HEK293T (cell line): ENCODE data around the gene RASL11A.

Experiments used
- CTCF ChIA-PET: fragments of 350-600 bp; formaldehyde crosslinking; extraction: SDS; loops from one replicate; lab custom pipeline; 2021; ENCODE audit warnings: antibody characterized with exemption, inconsistent platforms; lab: Yijun Ruan, JAX
- POLR2A ChIA-PET: fragments of 350-600 bp; formaldehyde crosslinking; extraction: SDS; loops from one replicate; lab custom pipeline; 2020; ENCODE audit warnings: antibody characterized with exemption, inconsistent platforms; lab: Yijun Ruan, JAX
- DNase-seq: peaks from one replicate; pipeline ENCODE4 v3.0.0; 2012; ENCODE audit warnings: mixed read lengths; ENCODE audit errors: extremely low spot score
- ARNT ChIP-seq: fragments of 450-650 bp; IDR thresholded peaks from 2 replicates; pipeline ENCODE4 v1.6.1; 2017; ENCODE audit warnings: mild to moderate bottlenecking
- BHLHE40 ChIP-seq: fragments of 450-650 bp; IDR thresholded peaks from 2 replicates; pipeline ENCODE4 v1.6.1; 2016; ENCODE audit warnings: mild to moderate bottlenecking, moderate library complexity, borderline replicate concordance
- CTBP1 ChIP-seq: fragments of 450-650 bp; IDR thresholded peaks from 2 replicates; pipeline ENCODE4 v1.6.1; 2016; ENCODE audit warnings: borderline replicate concordance
- ELF4 ChIP-seq: fragments of 450-650 bp; IDR thresholded peaks from 2 replicates; pipeline ENCODE4 v1.6.1; 2017; ENCODE audit warnings: antibody characterized with exemption
- FOXA1 ChIP-seq: fragments of 450-650 bp; IDR thresholded peaks from 2 replicates; pipeline ENCODE4 v1.6.1; 2016; ENCODE audit warnings: mild to moderate bottlenecking
- FOXK2 ChIP-seq: fragments of 450-650 bp; IDR thresholded peaks from 2 replicates; pipeline ENCODE4 v1.6.1; 2016; ENCODE audit warnings: mild to moderate bottlenecking
- FOXM1 ChIP-seq: fragments of 450-650 bp; IDR thresholded peaks from 2 replicates; pipeline ENCODE4 v1.6.1; 2017; ENCODE audit warnings: mild to moderate bottlenecking, borderline replicate concordance
- HDGF ChIP-seq: fragments of 450-650 bp; IDR thresholded peaks from 2 replicates; pipeline ENCODE4 v1.6.1; 2017; ENCODE audit warnings: antibody characterized with exemption, borderline replicate concordance
- L3MBTL2 ChIP-seq: fragments of 450-650 bp; conservative IDR thresholded peaks from 2 replicates; pipeline ENCODE4 v1.6.1; 2016; ENCODE audit warnings: mild to moderate bottlenecking
- LEF1 ChIP-seq: fragments of 450-650 bp; IDR thresholded peaks from 2 replicates; pipeline ENCODE4 v1.6.1; 2017; ENCODE audit warnings: mild to moderate bottlenecking, borderline replicate concordance
- NFRKB ChIP-seq: fragments of 450-650 bp; IDR thresholded peaks from 2 replicates; pipeline ENCODE4 v1.6.1; 2016; ENCODE audit warnings: mild to moderate bottlenecking, moderate library complexity
- SP1 ChIP-seq: fragments of 450-650 bp; IDR thresholded peaks from 2 replicates; pipeline ENCODE4 v1.6.1; 2017
- SUZ12 ChIP-seq: fragments of 450-650 bp; IDR thresholded peaks from 2 replicates; pipeline ENCODE4 v1.6.1; 2016; ENCODE audit warnings: mild to moderate bottlenecking
- TARDBP ChIP-seq: fragments of 450-650 bp; IDR thresholded peaks from 2 replicates; pipeline ENCODE4 v1.6.1; 2016
- ZNF384 ChIP-seq: fragments of 450-650 bp; IDR thresholded peaks from 2 replicates; pipeline ENCODE4 v1.6.1; 2016
- TF ChIP-seq, protein P1 (sequence below): fragments of 450-650 bp; IDR thresholded peaks from 2 replicates; pipeline ENCODE4 v1.6.1; 2016

Gene RASL11A

DNA sequence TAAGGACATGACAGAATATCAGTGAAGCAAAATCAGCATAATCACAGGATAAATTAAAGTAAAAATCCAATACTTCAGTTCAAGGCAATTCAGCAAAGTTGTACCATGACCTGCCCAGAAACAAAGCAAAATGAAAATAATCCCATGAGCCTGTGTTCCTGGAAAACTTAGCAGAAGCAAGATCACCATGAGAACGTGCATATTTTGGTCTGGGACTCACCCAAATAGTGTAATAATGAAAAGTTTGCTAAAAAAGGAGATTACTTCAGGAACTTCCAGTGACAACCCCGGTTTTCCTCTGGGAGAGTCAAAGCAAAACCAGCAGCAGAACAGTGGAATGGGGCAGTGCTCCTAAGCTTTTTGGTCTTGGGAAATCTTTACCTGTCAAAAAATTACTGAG lies 34.2 kb upstream of the RASL11A start:
- POLR2A ChIA-PET = no interaction called here
- no peak for DNase-seq
- CTCF ChIA-PET = no interaction called here
- TF ChIP-seq, protein P1, sequence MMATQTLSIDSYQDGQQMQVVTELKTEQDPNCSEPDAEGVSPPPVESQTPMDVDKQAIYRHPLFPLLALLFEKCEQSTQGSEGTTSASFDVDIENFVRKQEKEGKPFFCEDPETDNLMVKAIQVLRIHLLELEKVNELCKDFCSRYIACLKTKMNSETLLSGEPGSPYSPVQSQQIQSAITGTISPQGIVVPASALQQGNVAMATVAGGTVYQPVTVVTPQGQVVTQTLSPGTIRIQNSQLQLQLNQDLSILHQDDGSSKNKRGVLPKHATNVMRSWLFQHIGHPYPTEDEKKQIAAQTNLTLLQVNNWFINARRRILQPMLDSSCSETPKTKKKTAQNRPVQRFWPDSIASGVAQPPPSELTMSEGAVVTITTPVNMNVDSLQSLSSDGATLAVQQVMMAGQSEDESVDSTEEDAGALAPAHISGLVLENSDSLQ = no peak
- TF ChIP-seq SUZ12 = no peak
- no peak for TF ChIP-seq LEF1
- no peak for TF ChIP-seq BHLHE40
- TF ChIP-seq ARNT = no peak
- no peak for TF ChIP-seq FOXA1
- no peak for TF ChIP-seq ELF4
- no peak for TF ChIP-seq FOXM1
- TF ChIP-seq L3MBTL2 = no peak
- no peak for TF ChIP-seq NFRKB

DNA sequence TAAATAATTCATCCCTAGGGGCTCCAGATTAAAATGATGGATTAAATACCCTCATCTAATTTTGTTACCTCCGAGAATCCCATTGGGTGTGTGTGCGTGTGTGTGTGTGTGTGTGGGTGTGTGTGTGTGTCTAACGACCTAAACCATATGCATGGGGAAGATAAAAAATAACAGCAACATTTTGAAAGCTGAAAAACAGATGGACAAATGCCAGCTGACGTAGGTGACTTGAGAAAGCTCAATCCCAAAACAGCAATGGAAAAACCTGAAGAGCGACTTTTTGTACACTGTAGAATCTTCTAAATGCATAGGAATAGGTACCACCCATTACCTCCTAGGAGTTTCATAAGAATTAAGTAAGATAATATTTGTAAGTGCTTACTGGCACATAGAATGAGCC lies 27.9 kb upstream of the RASL11A start:
- ChIA-PET POLR2A (interaction anchor here (1.0 kb wide), 1 partner anchor 8 kb away, joined by 4 read pairs; the partner anchor contains the start of gene RPL21), CTCF (no interaction called here)
- DNase-seq = no peak
- no peak for TF ChIP-seq SP1
- TF ChIP-seq ZNF384 = no peak
- TF ChIP-seq, protein P1 = no peak
- no peak for TF ChIP-seq FOXA1
- no peak for TF ChIP-seq BHLHE40
- no peak for TF ChIP-seq CTBP1

DNA sequence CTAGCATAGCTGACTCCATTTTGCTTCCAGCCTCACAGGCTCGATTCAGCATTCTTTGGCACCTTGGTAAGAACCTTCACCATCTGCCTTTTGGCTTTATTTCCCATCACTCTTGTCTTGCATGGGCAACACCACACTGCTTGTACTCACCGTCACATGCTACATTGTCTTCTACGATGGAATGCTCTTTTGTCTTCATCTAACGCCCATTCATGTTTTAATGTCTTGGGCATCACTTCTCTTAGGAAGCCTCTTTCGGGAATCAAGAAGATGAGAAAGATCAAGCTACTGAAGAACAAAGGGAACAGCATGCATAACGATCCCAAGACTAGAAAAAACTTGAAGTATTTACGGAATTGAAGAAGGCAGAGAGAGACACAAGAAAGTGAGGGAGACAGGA lies 25.0 kb upstream of the RASL11A start:
- DNase-seq = no peak
- POLR2A ChIA-PET = no interaction called here
- no peak for TF ChIP-seq FOXM1
- TF ChIP-seq HDGF = no peak
- TF ChIP-seq, protein P1 = no peak
- no peak for TF ChIP-seq FOXA1
- TF ChIP-seq SUZ12 = no peak
- TF ChIP-seq CTBP1 = no peak
- TF ChIP-seq SP1 = no peak
- TF ChIP-seq TARDBP = no peak
- TF ChIP-seq BHLHE40 = no peak
- TF ChIP-seq FOXK2 = no peak
- no peak for TF ChIP-seq ZNF384
- CTCF ChIA-PET = interaction anchor here (0.6 kb wide), 1 partner anchor 644 kb away, joined by 3 read pairs; no protein-coding TSS in a partner anchor

DNA sequence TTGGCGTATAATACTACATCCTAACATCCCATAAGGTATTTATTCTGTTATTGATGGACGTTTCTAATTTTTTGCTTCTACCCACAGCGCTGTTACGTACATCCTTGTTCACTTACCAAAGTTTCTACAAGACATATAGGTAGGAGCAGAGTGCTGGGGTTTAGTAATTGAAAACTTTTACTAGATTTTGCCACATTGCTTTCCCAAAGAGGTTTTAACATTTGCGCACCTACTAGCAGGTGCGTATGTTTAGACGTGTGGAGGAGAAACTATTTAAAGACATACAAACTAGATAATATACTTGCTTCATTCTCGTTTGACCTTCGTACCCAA lies 19.8 kb upstream of the RASL11A start:
- CTCF ChIA-PET = no interaction called here
- no peak for DNase-seq
- POLR2A ChIA-PET = interaction anchor here (0.7 to 1.1 kb wide), 7 partner anchors 9 to 233 kb away, joined by 3 to 8 read pairs (median 4); no protein-coding TSS in a partner anchor
- TF ChIP-seq CTBP1 (no peak), LEF1 (no peak)

DNA sequence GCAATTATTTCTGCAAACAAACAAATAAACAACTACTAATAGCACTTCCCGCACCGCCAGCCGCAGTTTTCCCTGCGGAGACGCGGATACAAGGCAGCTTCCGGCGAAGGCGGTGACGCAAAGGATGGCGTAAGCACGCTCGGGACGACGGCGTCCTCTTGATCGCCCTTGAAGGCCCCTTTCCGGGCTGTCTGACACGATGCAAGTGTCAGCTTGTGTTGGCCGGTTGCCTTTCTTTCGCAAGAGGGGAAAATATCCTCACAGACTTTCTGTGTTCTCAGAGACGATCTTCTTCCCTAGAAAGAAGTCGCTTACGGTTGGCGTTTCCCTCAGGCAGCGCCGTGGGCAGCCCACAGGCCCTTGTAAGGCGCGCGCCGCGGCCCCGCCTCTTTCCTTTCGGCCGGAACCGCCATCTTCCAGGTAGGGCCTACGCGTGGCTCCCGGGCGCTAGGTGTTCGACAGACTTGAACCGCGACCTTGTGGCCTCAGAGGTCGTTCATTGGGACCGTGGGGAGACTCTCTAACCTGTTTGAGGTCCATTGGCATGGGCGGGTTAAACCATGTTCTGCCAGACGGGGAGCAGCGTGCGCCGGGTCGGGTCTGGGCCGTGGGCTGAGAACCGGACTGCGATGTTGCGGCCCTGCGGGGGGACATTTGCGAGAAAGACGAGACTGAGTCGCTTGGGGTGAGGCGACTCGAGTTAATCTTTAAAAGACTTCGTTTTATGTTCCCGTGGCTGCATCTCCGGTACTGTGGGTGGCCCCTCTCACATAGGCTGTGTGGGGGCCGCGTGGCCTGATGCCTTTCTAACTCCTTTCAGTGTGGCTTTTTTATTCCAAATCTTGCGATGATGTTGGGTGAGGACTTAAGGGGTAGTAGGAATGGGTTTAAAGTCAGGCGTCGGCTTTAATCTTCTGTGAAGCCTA lies 19.2 kb upstream of the RASL11A start, which contains the start of gene RPL21:
RPL21 (plus strand) TSS at position 393 of the 926 bp plus-strand sequence. CDS start 2,219 bp downstream, outside the sequence.
- ChIA-PET POLR2A (interaction anchor here (0.7 to 1.1 kb wide), 7 partner anchors 9 to 234 kb away, joined by 3 to 8 read pairs (median 4); no protein-coding TSS in a partner anchor), CTCF (no interaction called here)
- TF ChIP-seq ARNT = no peak
- TF ChIP-seq ELF4 = peak; percentile 54; the same call in 1 of the 2 replicates
- TF ChIP-seq, protein P1 = peak; percentile 57; the same call in 1 of the 2 replicates
- no peak for TF ChIP-seq BHLHE40
- peak; percentile 25; the same call in 1 of the 2 replicates for TF ChIP-seq CTBP1
- TF ChIP-seq FOXM1 = 0 out of 2 replicates have a peak, but pooled peaks have one; percentile 3
- no peak for TF ChIP-seq SP1
- TF ChIP-seq TARDBP = peak; percentile 51; the same call in 1 of the 2 replicates
- no peak for TF ChIP-seq LEF1
- peak; percentile 61; the same call in 1 of the 2 replicates for TF ChIP-seq NFRKB
- TF ChIP-seq L3MBTL2 = peak; percentile 81
- TF ChIP-seq FOXA1 = no peak
- peak; percentile 89 for DNase-seq

DNA sequence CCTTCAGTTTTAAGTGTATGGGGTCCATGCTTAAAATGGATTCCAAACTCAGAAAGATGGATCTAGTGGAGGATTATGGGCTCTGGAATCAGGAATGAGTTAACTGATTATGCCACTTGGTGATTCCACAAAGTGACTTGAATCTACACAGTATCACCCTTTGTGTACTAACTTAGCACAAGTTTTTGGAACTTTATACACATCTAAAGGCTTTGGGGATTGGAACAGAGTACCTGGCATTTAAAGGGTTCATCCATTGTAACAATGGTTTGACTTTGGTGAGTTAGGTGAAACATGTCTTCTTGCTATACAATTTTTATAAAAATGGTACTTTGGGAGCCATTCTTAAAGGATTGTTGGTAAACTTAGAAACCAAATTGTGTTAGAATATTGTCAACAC lies 18.2 kb upstream of the RASL11A start:
- ChIA-PET CTCF (no interaction called here), POLR2A (no interaction called here)
- no peak for DNase-seq
- no peak for TF ChIP-seq L3MBTL2
- no peak for TF ChIP-seq SUZ12
- no peak for TF ChIP-seq CTBP1
- TF ChIP-seq BHLHE40 = no peak
- no peak for TF ChIP-seq ELF4
- TF ChIP-seq TARDBP = no peak
- no peak for TF ChIP-seq LEF1
- no peak for TF ChIP-seq FOXA1
- TF ChIP-seq FOXK2 = no peak
- no peak for TF ChIP-seq FOXM1
- TF ChIP-seq HDGF = no peak
- no peak for TF ChIP-seq SP1
- TF ChIP-seq, protein P1 = no peak
- TF ChIP-seq ZNF384 = no peak
- TF ChIP-seq NFRKB = no peak
- no peak for TF ChIP-seq ARNT
